Stimulated activated CD4-positive, alpha-beta T cell treated with anti-CD3 and anti-CD28 coated beads, Interleukin-2, amount 100 ng/mL, for 4 hours (primary cell): ENCODE data around the gene RASIP1.
"Not testable (repeated sequence)": the region's sequence is repeated elsewhere in the genome, so short reads cannot be mapped to it uniquely, and the experiment has no call there.

ENCODE experiments used
- DNase-seq: peaks from one replicate; pipeline ENCODE4 v3.0.0-alpha.2; 2020; ENCODE audit warnings: low read depth

Gene RASIP1

GRCh38 chr19:48734625-48735024 is 5.8 kb downstream of the RASIP1 start:
- no peak for DNase-seq

- DNase-seq, result no peak
These were observed 9.0 kb downstream of the RASIP1 start for GRCh38 chr19:48731452-48731851.

- DNase-seq, result no peak
These were observed 11.3 kb downstream of the RASIP1 start for GRCh38 chr19:48728911-48729664.

- DNase-seq, result no peak
These were observed 13.9 kb downstream of the RASIP1 start for GRCh38 chr19:48726556-48726955.

GRCh38 chr19:48724796-48725753 is 15.3 kb downstream of the RASIP1 start:
- peak; percentile 25 for DNase-seq

GRCh38 chr19:48722196-48722708 is 18.2 kb downstream of the RASIP1 start:
- no peak for DNase-seq

GRCh38 chr19:48720613-48721296 is 19.7 kb downstream of the RASIP1 start:
- DNase-seq, result peak; percentile 83

GRCh38 chr19:48720251-48720612 is 20.2 kb downstream of the RASIP1 start:
- no peak for DNase-seq

GRCh38 chr19:48719263-48720171 is 20.9 kb downstream of the RASIP1 start, which contains the start of gene MAMSTR:
TSS of gene MAMSTR (minus strand) at chr19:48719725. CDS start at chr19:48719031, 694 bp downstream.
- no peak for DNase-seq

GRCh38 chr19:48718711-48719231 is 21.6 kb downstream of the RASIP1 start:
- DNase-seq, result no peak

- DNase-seq, result not testable (repeated sequence)
These were observed 22.3 kb downstream of the RASIP1 start for GRCh38 chr19:48718106-48718505.

- no peak for DNase-seq
These were observed 23.7 kb downstream of the RASIP1 start for GRCh38 chr19:48716562-48717291.

GRCh38 chr19:48715681-48716171 is 24.7 kb downstream of the RASIP1 start:
- DNase-seq, result no peak

- DNase-seq, result no peak
These were observed 25.4 kb downstream of the RASIP1 start for GRCh38 chr19:48714759-48715675.

GRCh38 chr19:48713864-48714755 is 26.3 kb downstream of the RASIP1 start:
- DNase-seq, result peak; percentile 94

- DNase-seq, result no peak
These were observed 27.2 kb downstream of the RASIP1 start for GRCh38 chr19:48713041-48713863.
